ENCODE data around the gene PDZRN4.
A peak's percentile ranks its signal among the peaks of the same experiment; 100 is the strongest.

GRCh38 chr12:41367726-41368405 is 179.7 kb downstream of the PDZRN4 start:
- TF ChIP-seq POLR2A (IDR thresholded peaks at IDR 0.05) (no peak), CTCF (IDR thresholded peaks at IDR 0.05) (peak in 4 of 12 donors; percentile 6 to 12 (median 11))
